WTC11 (cell line): Measurements from ENCODE around the gene CD69.

Experiments
- ZNF232 ChIP-seq: sonication (generic); formaldehyde crosslinking; IDR thresholded peaks from 2 replicates; pipeline ENCODE4 v1.8.0; 2022; ENCODE audit warnings: mild to moderate bottlenecking, missing genetic modification reagents
- ZNF512 ChIP-seq: sonication (generic); formaldehyde crosslinking; IDR thresholded peaks from 2 replicates; pipeline ENCODE4 v1.8.1; 2022; ENCODE audit warnings: missing genetic modification reagents, borderline replicate concordance

GRCh38 chr12:9796971-9797370 lies 36.3 kb upstream of the CD69 start:
- no peak for TF ChIP-seq ZNF232 (CRISPR knock-in tag)
- TF ChIP-seq ZNF512 (CRISPR knock-in tag), result no peak
